Left kidney (tissue), 2 donors: ENCODE measurements around the gene DSEL. TPM values are rescaled to one million over a fixed set of nuclear protein-coding genes. Genes with fewer than 3 reads are reported as not detected.

Experiments
- DNase-seq: peaks from one replicate; pipeline ENCODE4 v3.0.0-alpha.2; 2013
- polyA plus RNA-seq: library from polyadenylated mRNA; unstranded; fragments of 120-200 nt; gene quantifications from one replicate; pipeline ENCODE4 v1.2.1, GENCODE V29; 2013; ENCODE audit not compliant: insufficient read length

DSEL gene
- polyA plus RNA-seq, 1 donor = 30.2 TPM

GRCh38 chr18:67509741-67510391 is 6.7 kb downstream of the DSEL start:
- no peak for DNase-seq

- no peak for DNase-seq
These were observed 8.4 kb downstream of the DSEL start for GRCh38 chr18:67508146-67508545.

GRCh38 chr18:67504739-67505138 is 11.8 kb downstream of the DSEL start:
- no peak for DNase-seq

GRCh38 chr18:67500522-67501205 is 15.9 kb downstream of the DSEL start:
- DNase-seq = no peak

GRCh38 chr18:67496469-67496868 is 20.1 kb downstream of the DSEL start:
- DNase-seq = no peak

GRCh38 chr18:67486534-67486933 is 30.0 kb downstream of the DSEL start:
- no peak for DNase-seq

- no peak for DNase-seq
These were observed 30.9 kb downstream of the DSEL start for GRCh38 chr18:67485655-67486054.

- no peak for DNase-seq
These were observed 32.1 kb downstream of the DSEL start for GRCh38 chr18:67484458-67484857.

GRCh38 chr18:67483952-67484351 is 32.6 kb downstream of the DSEL start:
- DNase-seq = no peak

GRCh38 chr18:67483237-67483636 is 33.3 kb downstream of the DSEL start:
- no peak for DNase-seq

GRCh38 chr18:67478249-67478648 is 38.3 kb downstream of the DSEL start:
- DNase-seq = no peak

- no peak for DNase-seq
These were observed 39.0 kb downstream of the DSEL start for GRCh38 chr18:67477522-67477921.

- DNase-seq = no peak
These were observed 39.9 kb downstream of the DSEL start for GRCh38 chr18:67476585-67476984.

- no peak for DNase-seq
These were observed 40.8 kb downstream of the DSEL start for GRCh38 chr18:67475673-67476072.

GRCh38 chr18:67468038-67468437 is 48.5 kb downstream of the DSEL start:
- DNase-seq = no peak

GRCh38 chr18:67467188-67467587 is 49.3 kb downstream of the DSEL start:
- no peak for DNase-seq

- no peak for DNase-seq
These were observed 52.0 kb downstream of the DSEL start for GRCh38 chr18:67464499-67464898.

- no peak for DNase-seq
These were observed 52.7 kb downstream of the DSEL start for GRCh38 chr18:67463829-67464228.

GRCh38 chr18:67456711-67457110 is 59.8 kb downstream of the DSEL start:
- no peak for DNase-seq
